PC-9 (cell line): ENCODE measurements around the gene TK1.
"Not testable (repeated sequence)": the region's sequence is repeated elsewhere in the genome, so short reads cannot be mapped to it uniquely, and the experiment has no call there.

Source experiments
- EZH2 ChIP-seq: fragments of 200-600 bp; sonication (generic); IDR thresholded peaks from 2 replicates; pipeline ENCODE4 v1.8.0; 2017; ENCODE audit warnings: antibody characterized with exemption, low read depth
- TF ChIP-seq, protein P1 (sequence below): fragments of 200-600 bp; sonication (generic); conservative IDR thresholded peaks from 2 replicates; pipeline ENCODE4 v1.6.1; 2017; ENCODE audit warnings: mixed run types, antibody characterized with exemption, mild to moderate bottlenecking, moderate library complexity

DNA sequence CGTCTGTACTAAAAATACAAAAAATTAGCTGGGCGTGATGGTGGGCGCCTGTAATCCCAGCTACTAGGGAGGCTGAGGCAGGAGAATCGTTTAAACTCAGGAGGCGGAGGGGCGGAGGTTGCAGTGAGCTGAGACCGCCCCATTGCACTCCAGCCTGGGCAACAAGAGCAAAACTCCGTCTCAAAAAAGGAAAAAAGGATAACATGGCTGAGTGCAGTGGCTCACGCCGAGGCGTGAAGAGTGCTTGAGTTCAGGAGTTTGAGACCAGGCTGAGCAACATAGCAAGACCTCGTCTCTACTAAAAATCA lies 47.0 kb downstream of the TK1 start:
- TF ChIP-seq, protein P1, sequence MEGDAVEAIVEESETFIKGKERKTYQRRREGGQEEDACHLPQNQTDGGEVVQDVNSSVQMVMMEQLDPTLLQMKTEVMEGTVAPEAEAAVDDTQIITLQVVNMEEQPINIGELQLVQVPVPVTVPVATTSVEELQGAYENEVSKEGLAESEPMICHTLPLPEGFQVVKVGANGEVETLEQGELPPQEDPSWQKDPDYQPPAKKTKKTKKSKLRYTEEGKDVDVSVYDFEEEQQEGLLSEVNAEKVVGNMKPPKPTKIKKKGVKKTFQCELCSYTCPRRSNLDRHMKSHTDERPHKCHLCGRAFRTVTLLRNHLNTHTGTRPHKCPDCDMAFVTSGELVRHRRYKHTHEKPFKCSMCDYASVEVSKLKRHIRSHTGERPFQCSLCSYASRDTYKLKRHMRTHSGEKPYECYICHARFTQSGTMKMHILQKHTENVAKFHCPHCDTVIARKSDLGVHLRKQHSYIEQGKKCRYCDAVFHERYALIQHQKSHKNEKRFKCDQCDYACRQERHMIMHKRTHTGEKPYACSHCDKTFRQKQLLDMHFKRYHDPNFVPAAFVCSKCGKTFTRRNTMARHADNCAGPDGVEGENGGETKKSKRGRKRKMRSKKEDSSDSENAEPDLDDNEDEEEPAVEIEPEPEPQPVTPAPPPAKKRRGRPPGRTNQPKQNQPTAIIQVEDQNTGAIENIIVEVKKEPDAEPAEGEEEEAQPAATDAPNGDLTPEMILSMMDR, result not testable (repeated sequence)
- not testable (repeated sequence) for TF ChIP-seq EZH2
